ENCODE data around the gene MYH4. TPM values are rescaled to one million over a fixed set of nuclear protein-coding genes. Genes with fewer than 3 reads are reported as not detected.

Gene MYH4
- total and polyA plus RNA-seq, 10 of the 15 experiments (the other 5 are each of a cell fraction or from before 2014, with no cell fraction given) = not detected

DNA sequence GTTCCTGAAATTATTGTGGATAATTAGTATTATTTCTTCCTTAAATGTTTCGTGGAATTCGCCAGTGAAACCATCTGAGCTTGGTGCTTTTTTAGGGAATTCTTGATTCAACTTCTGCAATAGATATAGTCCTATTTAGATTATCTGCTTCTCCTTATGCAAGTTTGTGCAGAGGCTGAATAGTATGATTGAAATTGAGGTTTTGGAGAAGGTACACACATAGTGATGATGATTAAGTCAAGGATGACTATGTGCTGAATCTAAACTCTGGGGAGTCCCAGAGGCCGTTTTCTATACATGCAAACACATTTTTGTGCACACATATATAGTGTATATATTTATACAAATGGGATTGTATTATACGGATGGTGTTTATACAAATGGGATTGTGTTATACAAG lies 5.2 kb upstream of the MYH4 start:
- FAIRE-seq (no peak), ATAC-seq (no peak), DNase-seq (ENCODE audit: low read depth, low spot score) (no peak)
- no peak overlapping the region for H3K27ac ChIP-seq (ENCODE audit: control insufficient read depth, insufficient read depth)
- H3K4me2 ChIP-seq (ENCODE audit: control insufficient read depth, insufficient read depth) = no peak overlapping the region
- POLR2A ChIA-PET = no interaction called here
- H4K20me1 ChIP-seq (ENCODE audit: control insufficient read depth, insufficient read depth) = no peaks in the 10 kb centered on the region
- no peaks in the 10 kb centered on the region for H3K27me3 ChIP-seq (replicated peaks in 1 of 2; ENCODE audit: control insufficient read depth in 2 of 2, insufficient read depth in 2 of 2, low read length in 1 of 2)
- intact Hi-C loops (cut with micrococcal nuclease; ENCODE audit: unreplicated experiment) = no loop called here
- CTCF ChIA-PET = no interaction called here
- SMC1A ChIA-PET (ENCODE audit: uncharacterized antibody, unreplicated experiment) = interaction anchor here (0.6 kb wide), 1 partner anchor 324 kb away, joined by 3 read pairs; no protein-coding TSS in a partner anchor
- in situ Hi-C loops (cut with MboI) = no loop called here
- H3K9ac ChIP-seq (ENCODE audit: control insufficient read depth, insufficient read depth, low read length) = no peak overlapping the region
- TF ChIP-seq NRF1 (conservative IDR thresholded peaks at IDR 0.05; ENCODE audit: low read depth, low read length) = no peak
- no peak for TF ChIP-seq MTA3 (IDR thresholded peaks at IDR 0.05; ENCODE audit: borderline replicate concordance, low read length)
- TF ChIP-seq TCF3 (IDR thresholded peaks at IDR 0.05; ENCODE audit: borderline replicate concordance, insufficient read depth, low read depth, low read length) = no peak
- TF ChIP-seq, protein P1, sequence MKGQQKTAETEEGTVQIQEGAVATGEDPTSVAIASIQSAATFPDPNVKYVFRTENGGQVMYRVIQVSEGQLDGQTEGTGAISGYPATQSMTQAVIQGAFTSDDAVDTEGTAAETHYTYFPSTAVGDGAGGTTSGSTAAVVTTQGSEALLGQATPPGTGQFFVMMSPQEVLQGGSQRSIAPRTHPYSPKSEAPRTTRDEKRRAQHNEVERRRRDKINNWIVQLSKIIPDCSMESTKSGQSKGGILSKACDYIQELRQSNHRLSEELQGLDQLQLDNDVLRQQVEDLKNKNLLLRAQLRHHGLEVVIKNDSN (IDR thresholded peaks at IDR 0.05; ENCODE audit: borderline replicate concordance, extremely low read length, insufficient read depth, low read depth, low read length) = no peak
- WGBS (ENCODE audit: insufficient coverage, insufficient replicate concordance, low lambda C conversion rate, missing lambda C conversion rate) = 7% methylated on average over 4 of the region's 4 CpGs
- H3K4me1 ChIP-seq (ENCODE audit: control insufficient read depth, insufficient read depth, low read length) = no peaks in the 10 kb centered on the region
- no peak overlapping the region for H3K4me3 ChIP-seq
- H3K79me2 ChIP-seq (ENCODE audit: control insufficient read depth, insufficient read depth, low read length) = no peaks in the 10 kb centered on the region
- BruUV-seq (replicated peaks) = no TSS peak
- H2AFZ ChIP-seq (ENCODE audit: control insufficient read depth, low read depth, low read length) = no peak overlapping the region
- H3K36me3 ChIP-seq (ENCODE audit: control insufficient read depth in 2 of 2, insufficient read depth in 2 of 2, low read length in 1 of 2) = no peaks in the 10 kb centered on the region
- no peaks in the 10 kb centered on the region for H3K9me3 ChIP-seq (replicated peaks; ENCODE audit: control insufficient read depth, insufficient read depth, low read length)
- RAD21 ChIA-PET (ENCODE audit: unreplicated experiment) = no interaction called here

- no peak for DNase-seq (ENCODE audit: low read depth, low spot score)
- Histone ChIP-seq H3K4me1 (ENCODE audit: control insufficient read depth, insufficient read depth, low read length) (no peaks in the 10 kb centered on the region), H3K36me3 (ENCODE audit: control insufficient read depth in 2 of 2, insufficient read depth in 2 of 2, low read length in 1 of 2) (no peaks in the 10 kb centered on the region), H3K27me3 (replicated peaks in 1 of 2; ENCODE audit: control insufficient read depth in 2 of 2, insufficient read depth in 2 of 2, low read length in 1 of 2) (no peaks in the 10 kb centered on the region), H3K79me2 (ENCODE audit: control insufficient read depth, insufficient read depth, low read length) (no peaks in the 10 kb centered on the region), H4K20me1 (ENCODE audit: control insufficient read depth, insufficient read depth) (no peaks in the 10 kb centered on the region), H3K4me2 (ENCODE audit: control insufficient read depth, insufficient read depth) (no peak overlapping the region), H3K27ac (ENCODE audit: control insufficient read depth, insufficient read depth) (no peak overlapping the region), H3K9me3 (replicated peaks; ENCODE audit: control insufficient read depth, insufficient read depth, low read length) (no peaks in the 10 kb centered on the region), H3K4me3 (no peak overlapping the region), H3K9ac (ENCODE audit: control insufficient read depth, insufficient read depth, low read length) (no peak overlapping the region), H2AFZ (ENCODE audit: control insufficient read depth, low read depth, low read length) (no peak overlapping the region)
- 97% methylated on average over 1 of the region's 1 CpG for WGBS (ENCODE audit: insufficient coverage, insufficient replicate concordance, low lambda C conversion rate, missing lambda C conversion rate)
- POLR2A ChIA-PET = no interaction called here
- RAD21 ChIA-PET (ENCODE audit: unreplicated experiment) = no interaction called here
- SMC1A ChIA-PET (ENCODE audit: uncharacterized antibody, unreplicated experiment) = no interaction called here
- intact Hi-C loops (cut with micrococcal nuclease; ENCODE audit: unreplicated experiment) = no loop called here
- FAIRE-seq = no peak
- no peak for ATAC-seq
- CTCF ChIA-PET = no interaction called here
- no TSS peak for BruUV-seq (replicated peaks)
- in situ Hi-C loops (cut with MboI) = no loop called here
- no peak for TF ChIP-seq ZNF207 (IDR thresholded peaks at IDR 0.05; ENCODE audit: borderline replicate concordance)
- TF ChIP-seq, protein P2, sequence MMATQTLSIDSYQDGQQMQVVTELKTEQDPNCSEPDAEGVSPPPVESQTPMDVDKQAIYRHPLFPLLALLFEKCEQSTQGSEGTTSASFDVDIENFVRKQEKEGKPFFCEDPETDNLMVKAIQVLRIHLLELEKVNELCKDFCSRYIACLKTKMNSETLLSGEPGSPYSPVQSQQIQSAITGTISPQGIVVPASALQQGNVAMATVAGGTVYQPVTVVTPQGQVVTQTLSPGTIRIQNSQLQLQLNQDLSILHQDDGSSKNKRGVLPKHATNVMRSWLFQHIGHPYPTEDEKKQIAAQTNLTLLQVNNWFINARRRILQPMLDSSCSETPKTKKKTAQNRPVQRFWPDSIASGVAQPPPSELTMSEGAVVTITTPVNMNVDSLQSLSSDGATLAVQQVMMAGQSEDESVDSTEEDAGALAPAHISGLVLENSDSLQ (IDR thresholded peaks at IDR 0.05) = no peak
- TF ChIP-seq SIN3A (IDR thresholded peaks at IDR 0.05; ENCODE audit: low read depth, low read length) = no peak
- no peak for TF ChIP-seq RBBP5 (conservative IDR thresholded peaks at IDR 0.05)
- no peak for TF ChIP-seq FOS (IDR thresholded peaks at IDR 0.05; ENCODE audit: borderline replicate concordance, extremely low read depth, insufficient read length)
- no peak for TF ChIP-seq SIX5 (IDR thresholded peaks at IDR 0.05; ENCODE audit: low read depth, low read length, severe bottlenecking)
- TF ChIP-seq POLR2AphosphoS2 (IDR thresholded peaks at IDR 0.05; ENCODE audit: low read depth, low read length) = no peak
- TF ChIP-seq MEF2B (IDR thresholded peaks at IDR 0.05; ENCODE audit: partially characterized antibody, poor library complexity, severe bottlenecking) = no peak
- TF ChIP-seq, protein P3, sequence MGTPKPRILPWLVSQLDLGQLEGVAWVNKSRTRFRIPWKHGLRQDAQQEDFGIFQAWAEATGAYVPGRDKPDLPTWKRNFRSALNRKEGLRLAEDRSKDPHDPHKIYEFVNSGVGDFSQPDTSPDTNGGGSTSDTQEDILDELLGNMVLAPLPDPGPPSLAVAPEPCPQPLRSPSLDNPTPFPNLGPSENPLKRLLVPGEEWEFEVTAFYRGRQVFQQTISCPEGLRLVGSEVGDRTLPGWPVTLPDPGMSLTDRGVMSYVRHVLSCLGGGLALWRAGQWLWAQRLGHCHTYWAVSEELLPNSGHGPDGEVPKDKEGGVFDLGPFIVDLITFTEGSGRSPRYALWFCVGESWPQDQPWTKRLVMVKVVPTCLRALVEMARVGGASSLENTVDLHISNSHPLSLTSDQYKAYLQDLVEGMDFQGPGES (IDR thresholded peaks at IDR 0.05) = no peak
- no peak for TF ChIP-seq PAX8 (IDR thresholded peaks at IDR 0.05)
- no peak for TF ChIP-seq HDAC2 (IDR thresholded peaks at IDR 0.05)
- no peak for TF ChIP-seq ZNF274 (IDR thresholded peaks at IDR 0.05; ENCODE audit: insufficient read depth, insufficient read length)
These were observed 2.5 kb upstream of the MYH4 start for GRCh38 chr17:10471858-10472257.
